Endodermal cell (in vitro differentiated cells): ENCODE measurements around the gene OR10J5. TPM values are rescaled to one million over a fixed set of nuclear protein-coding genes. Genes with fewer than 3 reads are reported as not detected.

Experiments used
- DNase-seq: peaks from one replicate; pipeline ENCODE4 v3.0.0-alpha.2; 2017
- H3K27ac ChIP-seq: 2 replicates; pipeline ENCODE4 v1.5.1; 2013; ENCODE audit warnings: mild to moderate bottlenecking, low read depth, low read length, moderate library complexity
- H3K27me3 ChIP-seq: 2 replicates; pipeline ENCODE4 v1.6.1; 2013; ENCODE audit warnings: mild to moderate bottlenecking, low read length, moderate library complexity; ENCODE audit not compliant: insufficient read depth, control insufficient read depth, poor library complexity, severe bottlenecking
- H3K36me3 ChIP-seq: 2 replicates; pipeline ENCODE4 v1.7.0; 2013; ENCODE audit warnings: mild to moderate bottlenecking, low read length, moderate library complexity; ENCODE audit not compliant: control insufficient read depth, insufficient read depth
- H3K4me1 ChIP-seq: one replicate; pipeline ENCODE4 v1.7.0; 2013; ENCODE audit warnings: low read length; ENCODE audit not compliant: control insufficient read depth, insufficient read depth
- H3K4me3 ChIP-seq: 2 replicates; pipeline ENCODE4 v1.5.1; 2013; ENCODE audit warnings: mild to moderate bottlenecking, low read length, moderate library complexity
- H3K9ac ChIP-seq: 2 replicates; pipeline ENCODE4 v1.6.1; 2013; ENCODE audit warnings: mild to moderate bottlenecking, low read length, moderate library complexity; ENCODE audit not compliant: poor library complexity, severe bottlenecking; ENCODE audit errors: extremely low read depth
- H3K9me3 ChIP-seq: 2 replicates; pipeline ENCODE4 v1.6.1; 2013; ENCODE audit warnings: mild to moderate bottlenecking, low read length, moderate library complexity; ENCODE audit not compliant: control insufficient read depth
- H3K27ac Mint-ChIP-seq: 2 replicates; pipeline ENCODE4 v1.8.0; 2020; ENCODE audit warnings: mixed read lengths
- H3K27me3 Mint-ChIP-seq: 2 replicates; pipeline ENCODE4 v1.8.0; 2021; ENCODE audit warnings: mild to moderate bottlenecking, mixed read lengths; ENCODE audit not compliant: insufficient read depth
- H3K36me3 Mint-ChIP-seq: 2 replicates; pipeline ENCODE4 v1.8.0; 2020; ENCODE audit warnings: low read depth, mixed read lengths
- H3K4me1 Mint-ChIP-seq: 2 replicates; pipeline ENCODE4 v1.8.0; 2020; ENCODE audit warnings: mixed read lengths
- H3K4me3 Mint-ChIP-seq: 2 replicates; pipeline ENCODE4 v1.8.0; 2020; ENCODE audit warnings: mild to moderate bottlenecking, moderate library complexity, mixed read lengths
- H3K9me3 Mint-ChIP-seq: 2 replicates; pipeline ENCODE4 v1.8.0; 2020; ENCODE audit warnings: mild to moderate bottlenecking, mixed read lengths
- CTCF ChIP-seq: fragments of 200-600 bp; sonication (generic); conservative IDR thresholded peaks from 2 replicates; pipeline ENCODE4 v1.5.0; 2021; ENCODE audit warnings: antibody characterized with exemption, mild to moderate bottlenecking
- WGBS, 2 experiments: methylation state at CpG; one replicate each; pipeline versions ENCODE4 v1.1.5 to v1.1.7; 2013; ENCODE audit warnings: missing lambda C conversion rate in 2 of 2, mixed read lengths in 1 of 2; ENCODE audit not compliant: insufficient coverage in 1 of 2, insufficient read length in 1 of 2; 5-methylcytosine and 5-hydroxymethylcytosine counted together
- total RNA-seq, 2 donors: library from RNA; stranded (reverse); fragmentation: NEBNext Ultra II Directional in 1 of 2; extraction: Animal tissue kit (Norgen Biotek cat#: 25700) in 1 of 2; gene quantifications; 2 replicates in 1 of 2; 3 replicates in 1 of 2; pipeline ENCODE4 v1.2.1, GENCODE V29; 2021

OR10J5 gene
- total RNA-seq, 2 donors from 2014 or later, result not detected

- H3K27me3 Mint-ChIP-seq, result no peaks in the 10 kb centered on the region
- peaks cover 65% of the 10 kb centered on the region for H3K9me3 Mint-ChIP-seq
Measured at GRCh38 chr1:159493354-159493753, 42.5 kb downstream of the OR10J5 start.

GRCh38 chr1:159492575-159493323, 43.1 kb downstream of the OR10J5 start:
- Mint-ChIP-seq H3K27me3 (no peaks in the 10 kb centered on the region), H3K27ac (no peak overlapping the region), H3K9me3 (peaks cover 65% of the 10 kb centered on the region), H3K36me3 (no peaks in the 10 kb centered on the region), H3K4me3 (no peak overlapping the region), H3K4me1 (no peaks in the 10 kb centered on the region)
- peaks cover 7% of the 10 kb centered on the region for H3K9me3 ChIP-seq
- 66 to 69% methylated on average over 4 of the region's 5 CpGs for WGBS, 2 experiments
- H3K4me1 ChIP-seq, result no peaks in the 10 kb centered on the region
- no peak for TF ChIP-seq CTCF
- no peak overlapping the region for H3K4me3 ChIP-seq
- no peaks in the 10 kb centered on the region for H3K36me3 ChIP-seq
- DNase-seq, result no peak
- H3K27me3 ChIP-seq, result no peaks in the 10 kb centered on the region
- H3K9ac ChIP-seq, result no peak overlapping the region
- no peak overlapping the region for H3K27ac ChIP-seq

More at GRCh38 chr1:159493354-159493753, 42.5 kb downstream of the OR10J5 start:
- Histone ChIP-seq H3K36me3 (no peaks in the 10 kb centered on the region), H3K9me3 (peaks cover 6% of the 10 kb centered on the region), H3K9ac (no peak overlapping the region), H3K27me3 (no peaks in the 10 kb centered on the region), H3K4me3 (no peak overlapping the region), H3K27ac (no peak overlapping the region), H3K4me1 (no peaks in the 10 kb centered on the region)
- no peak for TF ChIP-seq CTCF
- DNase-seq, result no peak
- Mint-ChIP-seq H3K4me1 (no peaks in the 10 kb centered on the region), H3K4me3 (no peak overlapping the region), H3K36me3 (no peaks in the 10 kb centered on the region), H3K27ac (no peak overlapping the region)
- 80 to 84% methylated on average over 5 to 11 of the region's 11 CpGs for WGBS, 2 experiments

Other genes with a start within 250 kb of the OR10J5 start
- not detected for gene FCER1A, start 233.7 kb downstream of the OR10J5 start, total RNA-seq
- gene OR10J4, start 103.8 kb downstream of the OR10J5 start, total RNA-seq, result not detected
- gene OR10J1, start 96.3 kb downstream of the OR10J5 start, total RNA-seq, result not detected
- not detected for gene APCS, start 51.8 kb upstream of the OR10J5 start, total RNA-seq
- gene CRP, start 178.6 kb upstream of the OR10J5 start, total RNA-seq, result 1 to 10 TPM in 1 of 2 donors, not detected in 1; 1.2 TPM
- gene DUSP23, start 245.0 kb upstream of the OR10J5 start, total RNA-seq, result 10 to 100 TPM; 28.8 to 32.3 TPM